Ureter (tissue), 1 donor: ENCODE data around the gene TPR. TPM values are rescaled to one million over a fixed set of nuclear protein-coding genes. Genes with fewer than 3 reads are reported as not detected.

ENCODE experiments used
- DNase-seq: peaks from one replicate; pipeline ENCODE4 v3.0.0-alpha.2; 2020; ENCODE audit warnings: low spot score
- total RNA-seq: library from RNA; stranded (reverse); gene quantifications from one replicate; pipeline ENCODE4 v1.2.4, GENCODE V29; 2023
- donor health status: DM: yes; HTN: yes; CAD: no.

Gene TPR
- total RNA-seq, 1 donor from 2014 or later, result 121 TPM

DNA sequence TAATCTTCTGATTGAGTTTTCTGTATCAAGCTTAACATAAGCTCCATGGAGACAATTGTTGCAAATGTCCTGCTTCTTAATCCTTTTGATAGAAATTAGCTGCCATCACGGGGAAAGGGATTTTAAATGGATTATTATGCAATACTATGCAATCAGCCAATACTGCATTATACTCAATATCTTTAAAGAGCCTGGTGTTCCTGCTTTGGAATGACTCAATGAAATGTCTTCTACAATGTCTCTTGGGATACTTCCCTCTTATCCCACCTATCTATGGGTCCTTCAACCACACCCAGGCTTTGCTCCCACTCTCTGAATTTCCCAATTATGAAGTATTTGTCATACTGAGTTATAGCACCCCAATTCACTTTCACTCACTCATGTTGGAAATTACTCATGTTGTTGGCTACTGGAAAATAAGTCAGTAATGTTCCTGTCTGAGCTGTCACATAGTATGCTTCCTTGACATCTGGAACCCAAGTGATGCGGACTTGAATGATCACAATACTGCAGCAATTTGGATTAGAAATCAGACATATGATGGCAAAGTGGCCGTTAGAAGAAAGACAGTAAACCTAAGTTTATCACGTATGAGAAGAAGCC, 85.0 kb downstream of the TPR start:
- no peak for DNase-seq

DNA sequence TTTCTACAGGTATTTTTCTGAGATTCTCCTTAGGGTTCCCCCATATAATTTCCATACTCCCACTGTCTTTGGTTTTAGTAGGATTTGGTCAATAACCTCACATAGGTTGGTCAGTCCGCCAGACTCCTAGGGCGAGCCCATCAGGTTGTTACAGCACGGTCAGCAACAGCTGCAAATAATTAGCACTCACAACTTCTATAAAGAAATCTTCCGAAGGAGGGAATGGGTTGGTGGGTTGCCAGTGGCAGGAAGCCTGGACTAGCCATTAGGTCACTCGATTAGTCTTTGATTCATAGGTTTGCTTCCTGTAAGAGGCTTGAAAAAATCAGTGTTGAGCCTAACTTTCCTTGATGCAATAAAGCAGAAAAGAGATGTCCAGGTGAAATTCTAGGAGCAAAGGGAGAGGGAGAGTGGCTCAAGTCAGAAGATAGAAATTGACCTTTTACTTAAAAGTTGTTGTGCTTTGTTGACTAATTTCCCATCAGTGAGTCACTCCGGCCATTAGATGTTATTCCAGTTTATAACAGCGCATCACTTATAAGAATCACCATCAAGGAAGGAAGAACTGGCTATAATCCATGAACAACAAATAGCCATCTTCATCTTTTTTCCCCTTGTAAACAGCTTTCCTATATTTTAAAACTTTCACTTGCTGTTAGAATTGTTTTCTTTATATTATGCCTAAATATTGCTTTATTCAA, 88.3 kb downstream of the TPR start:
- DNase-seq, result no peak

DNA sequence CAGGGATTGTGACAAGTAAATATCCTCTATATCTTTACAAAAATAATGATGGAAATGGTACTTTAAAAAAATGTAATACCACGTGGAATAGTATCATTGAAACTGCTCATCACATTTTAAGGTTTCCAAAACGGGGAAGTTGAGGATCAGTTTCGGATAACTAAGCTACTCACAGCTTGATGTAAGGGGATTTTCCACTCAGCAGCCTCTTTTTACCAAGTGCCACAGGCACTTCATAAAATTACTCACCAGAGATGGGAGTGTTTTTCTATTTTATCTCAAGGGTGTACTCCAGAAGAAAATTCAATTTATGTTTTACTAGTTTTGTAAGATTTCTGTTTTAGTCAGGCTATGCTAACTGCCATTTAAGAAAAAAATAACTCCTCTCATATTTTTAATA, 91.7 kb downstream of the TPR start:
- DNase-seq, result no peak

DNA sequence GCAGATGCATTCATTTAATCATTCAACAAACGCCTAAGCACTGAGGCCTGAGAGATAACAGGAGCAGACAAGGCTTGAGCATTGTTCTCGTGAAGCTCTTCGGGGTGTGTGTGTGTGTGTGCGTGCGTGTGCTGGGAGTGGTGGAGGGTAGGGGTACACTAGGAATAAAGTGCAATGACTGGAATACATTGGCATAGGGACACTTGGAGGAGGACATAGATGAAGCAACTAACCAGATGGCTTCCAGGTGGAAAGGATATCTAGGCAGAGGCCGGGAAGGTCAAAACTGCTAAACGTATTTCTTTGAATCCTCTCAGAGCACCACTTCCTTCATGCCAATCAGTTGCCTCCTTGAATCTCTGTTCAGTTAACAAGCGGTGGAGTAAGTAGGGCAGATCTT, 92.6 kb downstream of the TPR start:
- DNase-seq, result no peak

DNA sequence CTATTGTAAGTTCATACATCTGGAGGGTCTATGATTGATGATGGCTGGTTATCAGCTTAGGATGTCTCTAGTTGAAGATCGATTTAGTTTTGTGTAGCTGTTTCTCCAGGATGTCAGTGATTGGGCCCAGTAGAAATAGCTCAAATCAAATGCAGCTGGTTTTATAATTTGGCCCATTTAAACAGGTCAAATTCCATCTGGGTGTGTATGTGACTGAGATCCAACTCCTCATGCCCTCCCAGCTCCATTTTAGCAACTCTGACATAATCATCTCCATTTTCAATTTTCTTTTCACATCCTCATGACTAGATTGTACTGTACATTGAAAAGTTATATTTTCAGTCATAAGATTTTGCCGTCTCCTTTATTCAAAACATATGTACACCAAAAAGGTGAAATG, 99.2 kb downstream of the TPR start:
- no peak for DNase-seq

- no peak for DNase-seq
These were observed 102.6 kb downstream of the TPR start for GRCh38 chr1:186272486-186272885.

- DNase-seq, result no peak
These were observed 104.0 kb downstream of the TPR start for GRCh38 chr1:186271032-186271431.

Other genes with a start within 250 kb of the TPR start
- gene PRG4, start 79.0 kb downstream of the TPR start, total RNA-seq, result 1.4 TPM
- gene ODR4, start 585 bp upstream of the TPR start, total RNA-seq, result 28.2 TPM
- gene PDC, start 85.9 kb upstream of the TPR start, total RNA-seq, result not detected